Adrenal gland (tissue), 5 donors: ENCODE data around the gene FNDC3B.

Experiments
- CTCF ChIP-seq, 6 experiments: fragments of 450-650 bp in 4 of 6; fragments of 200-600 bp in 2 of 6; sonication (generic) in 1 of 6; IDR thresholded peaks; 1 replicate in 5 of 6; 2 replicates in 1 of 6; pipeline versions ENCODE4 v1.5.1 to v1.8.0; 2016 to 2021; ENCODE audit warnings: antibody characterized with exemption in 6 of 6, mild to moderate bottlenecking in 2 of 6, moderate library complexity in 1 of 6
- POLR2A ChIP-seq, 2 donors: fragments of 450-650 bp; IDR thresholded peaks; one replicate each; pipeline ENCODE4 v1.6.1; 2017; ENCODE audit warnings: antibody characterized with exemption in 2 of 2, mild to moderate bottlenecking in 2 of 2, moderate library complexity in 1 of 2
- donor health status: DM: no; HTN: no; CAD: no.

DNA sequence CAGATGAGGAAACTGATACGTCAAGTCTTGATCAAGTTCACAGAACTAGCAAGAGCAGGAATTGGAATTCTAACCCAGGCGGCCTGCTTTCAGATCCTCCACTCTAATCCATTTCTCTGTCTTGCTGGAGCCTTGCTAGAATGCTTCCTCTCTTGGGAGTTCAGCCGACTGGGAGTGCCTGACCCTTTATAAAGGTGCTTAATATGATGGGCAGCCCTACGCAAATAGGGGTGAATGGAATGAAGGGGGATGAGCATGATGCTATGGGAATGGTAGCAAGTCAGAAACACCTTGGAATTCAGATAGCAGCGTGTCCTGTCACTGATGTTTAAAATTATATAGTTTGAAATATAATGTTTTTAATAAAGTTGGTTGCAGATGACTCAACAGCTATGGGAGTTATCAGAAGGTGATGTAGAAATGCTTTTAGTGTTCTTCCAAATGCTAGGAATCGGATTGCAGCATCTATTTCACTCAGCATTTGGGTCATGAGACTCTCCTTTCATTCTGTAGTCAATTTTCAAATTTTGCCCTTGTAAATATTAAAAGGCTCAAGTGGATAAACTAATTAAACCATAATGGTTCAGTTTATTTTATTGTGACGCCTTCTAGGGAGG is 150.7 kb downstream of the FNDC3B start:
- no peak for TF ChIP-seq CTCF (IDR thresholded peaks at IDR 0.05)
- TF ChIP-seq POLR2A (IDR thresholded peaks at IDR 0.05), result no peak
